Nephron (organoid): Measurements from ENCODE around the gene FBXL22.

Experiments
- H3K27ac Mint-ChIP-seq, 3 experiments: 2 replicates each; pipeline ENCODE4 v1.8.0; 2020; ENCODE audit warnings: mixed read lengths in 3 of 3, mild to moderate bottlenecking in 2 of 3, moderate library complexity in 1 of 3
- H3K27me3 Mint-ChIP-seq: 2 replicates; pipeline ENCODE4 v1.8.0; 2021; ENCODE audit warnings: low read depth, mild to moderate bottlenecking, moderate library complexity, mixed read lengths
- H3K36me3 Mint-ChIP-seq: 2 replicates; pipeline ENCODE4 v1.8.0; 2020; ENCODE audit warnings: low read depth, mixed read lengths
- H3K4me1 Mint-ChIP-seq: 2 replicates; pipeline ENCODE4 v1.8.0; 2020; ENCODE audit warnings: mixed read lengths
- H3K4me3 Mint-ChIP-seq, 3 experiments: 2 replicates each; pipeline ENCODE4 v1.8.0; 2020; ENCODE audit warnings: mild to moderate bottlenecking in 3 of 3, mixed read lengths in 3 of 3, moderate library complexity in 2 of 3
- H3K9me3 Mint-ChIP-seq: 2 replicates; pipeline ENCODE4 v1.8.0; 2020; ENCODE audit warnings: mixed read lengths
- CTCF ChIP-seq, 3 experiments: fragments of 200-600 bp; sonication (generic); IDR thresholded peaks; one replicate each; pipeline ENCODE4 v1.5.0; 2021; ENCODE audit warnings: antibody characterized with exemption in 3 of 3; ENCODE audit not compliant: unreplicated experiment in 3 of 3

Gene FBXL22

DNA sequence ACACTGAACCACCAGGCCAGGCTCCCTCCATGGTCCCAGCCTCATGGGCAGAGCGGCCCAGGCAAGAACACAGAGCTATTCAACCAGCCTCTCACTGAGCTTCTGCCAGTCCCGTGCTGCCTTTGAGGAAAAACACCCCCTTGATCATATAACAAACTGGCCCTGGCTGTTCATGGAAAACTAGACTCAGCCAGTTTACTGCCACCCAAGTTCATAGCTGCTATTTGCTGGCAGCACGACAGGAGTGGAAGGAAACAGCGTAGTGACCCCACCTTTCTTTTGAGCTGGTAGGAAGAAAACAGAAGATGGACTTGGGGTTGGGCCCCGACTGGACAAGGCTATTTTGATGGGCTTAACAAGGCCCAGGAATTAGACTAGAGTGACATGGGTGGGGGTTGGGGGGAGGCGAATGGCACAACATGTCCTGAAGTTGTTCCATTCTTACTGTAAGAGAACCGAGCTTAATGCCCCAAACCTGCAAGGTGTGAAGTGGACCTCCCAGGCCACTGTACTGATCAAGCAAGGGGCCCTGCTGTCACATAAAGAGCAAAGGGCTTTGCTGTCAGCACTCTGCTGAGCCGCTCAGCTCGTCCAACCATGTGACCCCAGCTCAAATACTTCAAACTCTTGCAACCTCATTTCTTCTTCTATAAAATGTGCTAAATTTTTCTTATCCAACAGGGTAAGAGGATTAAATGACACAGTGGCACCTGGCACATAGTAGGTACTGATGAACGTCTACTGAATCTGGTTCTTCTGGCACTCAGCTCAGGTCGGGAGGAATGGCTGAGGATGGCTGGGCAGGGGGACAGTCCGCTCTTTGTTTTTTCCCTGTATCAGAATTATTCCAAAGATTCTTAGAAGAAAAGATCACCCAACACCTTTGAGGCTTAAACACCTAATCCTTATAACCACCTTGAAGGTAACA, 1.6 kb downstream of the FBXL22 start:
- no peak for TF ChIP-seq CTCF (IDR thresholded peaks at IDR 0.05; ENCODE audit: unreplicated experiment in 3 of 3)
- Mint-ChIP-seq H3K4me1 (peaks cover 75% of the 10 kb centered on the region), H3K9me3 (no peaks in the 10 kb centered on the region), H3K36me3 (peaks cover 9% of the 10 kb centered on the region), H3K27me3 (peaks cover 14% of the 10 kb centered on the region), H3K4me3 (peak overlapping the region; percentile 63 to 89 (median 79)), H3K27ac (peak overlapping the region; percentile 75 to 94 (median 89))

GRCh38 chr15:63599401-63600000, 2.3 kb downstream of the FBXL22 start:
- Mint-ChIP-seq H3K27me3 (peaks cover 14% of the 10 kb centered on the region), H3K27ac (peak overlapping the region; percentile 75 to 94 (median 89)), H3K36me3 (peaks cover 3% of the 10 kb centered on the region), H3K4me3 (peak overlapping the region; percentile 63 to 89 (median 79)), H3K9me3 (no peaks in the 10 kb centered on the region), H3K4me1 (peaks cover 68% of the 10 kb centered on the region)
- peak in 1 of 3 experiments; percentile 24 for TF ChIP-seq CTCF (IDR thresholded peaks at IDR 0.05; ENCODE audit: unreplicated experiment in 3 of 3)

DNA sequence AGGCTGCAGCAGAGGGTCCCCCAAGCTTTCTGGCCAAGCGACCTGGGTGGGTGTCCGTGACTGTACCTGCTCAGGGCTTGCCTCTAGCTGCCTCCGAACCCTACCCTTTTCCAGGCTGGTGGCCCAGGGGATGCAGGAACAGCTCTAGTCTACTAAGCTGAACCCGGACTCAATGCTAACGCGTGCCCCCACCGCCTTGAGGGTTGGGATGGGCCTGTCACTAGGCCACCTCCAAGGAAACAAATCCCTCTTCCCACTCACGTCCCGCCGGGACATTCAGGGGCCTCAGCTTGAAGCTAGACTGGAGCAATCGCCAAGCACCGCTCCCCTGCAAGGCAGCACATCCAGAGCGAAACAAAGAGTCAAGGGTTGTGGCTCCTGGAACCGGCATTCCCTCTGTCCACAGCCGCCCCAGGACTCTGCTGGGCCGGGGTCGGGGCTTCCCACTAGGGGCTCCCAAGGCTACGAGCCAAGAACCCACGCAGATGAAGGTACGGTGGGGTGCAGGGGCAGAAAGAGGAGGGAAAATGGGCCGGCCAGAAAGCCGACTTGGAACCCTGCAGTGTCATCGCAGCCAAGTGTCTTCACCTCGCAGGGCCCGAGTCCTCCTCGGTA, 2.9 kb downstream of the FBXL22 start:
- Mint-ChIP-seq H3K4me1 (peaks cover 61% of the 10 kb centered on the region), H3K9me3 (no peaks in the 10 kb centered on the region), H3K27me3 (peaks cover 14% of the 10 kb centered on the region), H3K27ac (peak overlapping the region; percentile 66 to 94 (median 66)), H3K4me3 (peak overlapping the region; percentile 63 to 89 (median 79)), H3K36me3 (no peaks in the 10 kb centered on the region)
- no peak for TF ChIP-seq CTCF (IDR thresholded peaks at IDR 0.05; ENCODE audit: unreplicated experiment in 3 of 3)

DNA sequence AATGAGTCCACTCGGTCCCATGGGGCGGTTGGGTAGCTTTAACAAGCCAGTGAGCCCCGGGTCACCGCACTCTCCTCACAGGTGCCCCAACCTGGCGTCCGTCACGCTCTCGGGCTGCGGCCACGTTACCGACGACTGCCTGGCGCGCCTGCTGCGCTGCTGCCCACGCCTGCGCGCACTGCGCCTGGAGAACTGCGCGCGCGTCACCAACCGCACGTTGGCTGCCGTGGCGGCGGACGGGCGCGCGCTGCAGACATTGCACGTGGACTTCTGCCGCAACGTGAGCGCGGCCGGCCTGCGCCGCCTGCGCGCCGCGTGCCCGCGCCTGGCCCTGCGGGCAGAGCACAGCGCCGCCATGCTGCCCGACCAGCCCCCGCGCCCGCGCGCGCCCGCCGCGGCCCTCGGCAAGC, 3.4 kb downstream of the FBXL22 start:
- Mint-ChIP-seq H3K4me1 (peaks cover 56% of the 10 kb centered on the region), H3K4me3 (peak overlapping the region; percentile 88 to 94 (median 94)), H3K9me3 (no peaks in the 10 kb centered on the region), H3K36me3 (no peaks in the 10 kb centered on the region), H3K27ac (peak overlapping the region in 2 of 3 experiments; percentile 70 to 84), H3K27me3 (peaks cover 16% of the 10 kb centered on the region)
- no peak for TF ChIP-seq CTCF (IDR thresholded peaks at IDR 0.05; ENCODE audit: unreplicated experiment in 3 of 3)

GRCh38 chr15:63601026-63601703, 4.0 kb downstream of the FBXL22 start:
- Mint-ChIP-seq H3K27ac (peak overlapping the region; percentile 57 to 84 (median 70)), H3K36me3 (peaks cover 3% of the 10 kb centered on the region), H3K9me3 (no peaks in the 10 kb centered on the region), H3K27me3 (peaks cover 13% of the 10 kb centered on the region), H3K4me3 (peak overlapping the region; percentile 88 to 94 (median 94)), H3K4me1 (peaks cover 51% of the 10 kb centered on the region)
- no peak for TF ChIP-seq CTCF (IDR thresholded peaks at IDR 0.05; ENCODE audit: unreplicated experiment in 3 of 3)
